ENCODE results near the gene GOLPH3. TPM values are rescaled to one million over a fixed set of nuclear protein-coding genes. Genes with fewer than 3 reads are reported as not detected.

GOLPH3 gene
- total and polyA plus RNA-seq, 7 donors: 23.0 to 55.3 (median 31.0) TPM

GRCh38 chr5:32145378-32145777, 28.7 kb downstream of the GOLPH3 start:
- no peaks in the 10 kb centered on the region for H3K27me3 ChIP-seq (ENCODE audit: insufficient read depth in 3 of 3, low read length in 2 of 3)
- peaks cover 55% of the 10 kb centered on the region for H3K4me1 ChIP-seq
- DNase-seq (no peak), ATAC-seq (peak in 3 of 4 donors; percentile 21 to 24 (median 23))
- TF ChIP-seq CTCF (IDR thresholded peaks at IDR 0.05): no peak
- H3K9me3 ChIP-seq: no peaks in the 10 kb centered on the region
- H3K4me3 ChIP-seq: no peak overlapping the region
- WGBS, 3 donors: 26 to 77% (median 54%) methylated on average over 2 of the region's 2 CpGs
- peak overlapping the region; percentile 24 for H3K27ac ChIP-seq
- intact Hi-C loops (cut with DNase I): no loop called here
- H3K36me3 ChIP-seq (ENCODE audit: insufficient read depth in 1 of 2, low read depth in 1 of 2): peaks cover 0 to 4% of the 10 kb centered on the region in 2 donors

GRCh38 chr5:32144378-32145207, 29.5 kb downstream of the GOLPH3 start:
- WGBS, 3 donors: 74 to 85% (median 75%) methylated on average over 5 of the region's 5 CpGs
- Histone ChIP-seq H3K27ac (peak overlapping the region; percentile 24), H3K9me3 (no peaks in the 10 kb centered on the region), H3K27me3 (ENCODE audit: insufficient read depth in 3 of 3, low read length in 2 of 3) (no peaks in the 10 kb centered on the region), H3K36me3 (ENCODE audit: insufficient read depth in 1 of 2, low read depth in 1 of 2) (peaks cover 0 to 4% of the 10 kb centered on the region in 2 donors), H3K4me3 (no peak overlapping the region), H3K4me1 (peaks cover 47% of the 10 kb centered on the region)
- intact Hi-C loops (cut with DNase I): no loop called here
- peak; percentile 44 to 61 (median 54) for ATAC-seq
- no peak for DNase-seq
- no peak for TF ChIP-seq CTCF (IDR thresholded peaks at IDR 0.05)

GRCh38 chr5:32143617-32144377, 30.3 kb downstream of the GOLPH3 start:
- Histone ChIP-seq H3K27me3 (ENCODE audit: insufficient read depth in 3 of 3, low read length in 2 of 3) (no peaks in the 10 kb centered on the region), H3K9me3 (no peaks in the 10 kb centered on the region), H3K36me3 (ENCODE audit: insufficient read depth in 1 of 2, low read depth in 1 of 2) (peaks cover 0 to 6% of the 10 kb centered on the region in 2 donors), H3K4me1 (peaks cover 41% of the 10 kb centered on the region), H3K27ac (no peak overlapping the region), H3K4me3 (no peak overlapping the region)
- 79 to 91% (median 80%) methylated on average over 6 of the region's 6 CpGs for WGBS, 3 donors
- intact Hi-C loops (cut with DNase I): no loop called here
- ATAC-seq: no peak
- TF ChIP-seq CTCF (IDR thresholded peaks at IDR 0.05): no peak
- no peak for DNase-seq

GRCh38 chr5:32138839-32139493, 35.2 kb downstream of the GOLPH3 start:
- WGBS, 3 donors: 81 to 85% (median 84%) methylated on average over 7 of the region's 7 CpGs
- no peak for ATAC-seq
- intact Hi-C loops (cut with DNase I): no loop called here
- Histone ChIP-seq H3K9me3 (no peaks in the 10 kb centered on the region), H3K4me3 (no peak overlapping the region), H3K27ac (no peak overlapping the region), H3K27me3 (ENCODE audit: insufficient read depth in 3 of 3, low read length in 2 of 3) (no peaks in the 10 kb centered on the region), H3K36me3 (ENCODE audit: insufficient read depth in 1 of 2, low read depth in 1 of 2) (peaks cover 0 to 24% of the 10 kb centered on the region in 2 donors), H3K4me1 (peaks cover 3% of the 10 kb centered on the region)
- TF ChIP-seq CTCF (IDR thresholded peaks at IDR 0.05): no peak
- no peak for DNase-seq
